Activated CD4-positive, alpha-beta T cell treated with anti-CD3 and anti-CD28 coated beads, Interleukin-2, amount 50 U/mL, for 4 hours (primary cell): Measurements from ENCODE around the gene APOBEC3C.
"Not testable (repeated sequence)": the region's sequence is repeated elsewhere in the genome, so short reads cannot be mapped to it uniquely, and the experiment has no call there.

ENCODE experiments used
- DNase-seq, 2 experiments: peaks; one replicate each; pipeline ENCODE4 v3.0.0-alpha.2; 2020

APOBEC3C gene

GRCh38 chr22:39013942-39014722 is at the start of gene APOBEC3C:
Gene APOBEC3C, plus strand, starts transcription at chr22:39014257. Its CDS starts 106 bp downstream, at chr22:39014363.
- peak; percentile 68 to 70 for DNase-seq

- DNase-seq, result no peak
Observed at GRCh38 chr22:38964306-38964705, 49.8 kb upstream of the APOBEC3C start.

GRCh38 chr22:38964989-38965388 is 49.1 kb upstream of the APOBEC3C start:
- no peak for DNase-seq

- DNase-seq, result no peak
Observed at GRCh38 chr22:38965614-38966379, 48.3 kb upstream of the APOBEC3C start.

DNA sequence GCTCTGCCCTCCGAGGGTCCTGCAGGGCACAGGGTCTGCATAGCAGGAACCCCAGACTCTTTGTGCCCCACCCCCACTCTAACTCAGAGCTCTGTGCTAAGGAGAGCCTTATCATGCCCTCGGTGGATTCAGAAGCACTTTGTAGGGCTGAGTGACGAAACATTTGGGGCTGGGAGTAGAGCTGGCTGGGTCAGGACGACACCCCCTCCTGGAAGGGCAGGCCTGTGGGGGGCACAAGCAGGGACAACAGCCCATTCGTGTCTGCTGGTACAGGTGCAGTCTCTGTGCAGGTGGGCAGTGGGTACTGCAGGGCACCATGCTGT is 47.7 kb upstream of the APOBEC3C start:
- DNase-seq, result no peak

GRCh38 chr22:38966942-38967341 is 47.1 kb upstream of the APOBEC3C start:
- no peak for DNase-seq

GRCh38 chr22:38967451-38968450 is 46.3 kb upstream of the APOBEC3C start:
- DNase-seq, result no peak

- DNase-seq, result no peak
Observed at GRCh38 chr22:38968801-38969200, 45.3 kb upstream of the APOBEC3C start.

DNA sequence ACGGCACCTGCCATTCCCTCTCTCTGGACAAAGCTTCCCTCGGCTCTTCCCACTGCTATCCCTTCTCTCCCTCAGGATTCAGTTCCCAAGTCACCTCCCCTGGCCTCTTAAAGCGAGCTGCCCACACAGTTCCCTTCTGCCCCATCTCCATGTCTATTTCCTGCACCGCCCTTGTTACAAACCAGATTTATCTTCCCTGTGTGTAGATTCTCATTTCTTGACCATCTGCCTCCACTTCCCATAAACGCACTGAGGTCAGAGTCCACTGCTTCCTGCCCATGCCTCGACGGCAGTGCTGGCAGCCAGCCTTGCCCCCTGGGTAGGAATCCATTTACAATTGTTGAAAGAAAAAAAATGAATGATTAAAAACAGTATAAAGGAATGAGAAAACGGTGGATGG is 43.5 kb upstream of the APOBEC3C start:
- DNase-seq, result no peak

DNA sequence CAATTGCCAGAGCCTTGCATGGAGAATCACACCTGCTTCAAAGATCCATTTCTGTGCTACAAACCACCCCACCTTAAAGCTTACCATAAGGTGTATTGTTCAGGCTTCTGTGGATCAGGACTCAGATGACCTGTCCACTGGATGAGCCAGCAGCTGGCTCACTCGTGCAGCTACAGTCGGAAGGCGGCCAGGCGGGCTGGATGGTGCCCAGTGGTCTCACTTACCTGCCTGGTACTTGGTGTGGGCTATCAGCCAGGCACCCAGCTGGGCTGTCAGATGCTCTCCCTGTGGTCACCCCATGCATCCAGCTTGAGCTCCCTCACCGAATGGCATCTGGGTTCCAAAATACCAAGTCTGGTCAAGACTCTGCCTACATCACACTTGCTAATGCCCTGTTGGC is 42.9 kb upstream of the APOBEC3C start:
- no peak for DNase-seq

- no peak for DNase-seq
Observed at GRCh38 chr22:38971791-38972190, 42.3 kb upstream of the APOBEC3C start.

DNA sequence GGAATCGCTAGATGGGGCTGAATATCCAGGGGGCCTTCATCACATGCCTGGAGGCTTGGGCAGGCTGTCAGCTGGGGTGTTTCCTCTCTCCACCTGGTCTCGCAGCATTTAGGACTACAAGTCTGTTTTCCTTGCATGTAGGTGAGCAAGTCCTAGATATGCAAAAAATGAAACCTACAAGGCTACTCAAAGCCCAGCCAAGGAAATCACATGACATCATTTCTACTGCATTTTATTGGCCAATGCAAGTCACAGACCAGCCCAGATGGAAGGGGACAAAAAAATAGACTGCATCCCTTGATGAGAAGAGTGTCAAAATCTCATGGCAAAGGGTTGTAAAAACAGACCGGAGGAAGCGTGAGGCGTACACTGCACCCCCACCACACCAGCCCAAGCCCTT is 41.5 kb upstream of the APOBEC3C start:
- no peak for DNase-seq

DNA sequence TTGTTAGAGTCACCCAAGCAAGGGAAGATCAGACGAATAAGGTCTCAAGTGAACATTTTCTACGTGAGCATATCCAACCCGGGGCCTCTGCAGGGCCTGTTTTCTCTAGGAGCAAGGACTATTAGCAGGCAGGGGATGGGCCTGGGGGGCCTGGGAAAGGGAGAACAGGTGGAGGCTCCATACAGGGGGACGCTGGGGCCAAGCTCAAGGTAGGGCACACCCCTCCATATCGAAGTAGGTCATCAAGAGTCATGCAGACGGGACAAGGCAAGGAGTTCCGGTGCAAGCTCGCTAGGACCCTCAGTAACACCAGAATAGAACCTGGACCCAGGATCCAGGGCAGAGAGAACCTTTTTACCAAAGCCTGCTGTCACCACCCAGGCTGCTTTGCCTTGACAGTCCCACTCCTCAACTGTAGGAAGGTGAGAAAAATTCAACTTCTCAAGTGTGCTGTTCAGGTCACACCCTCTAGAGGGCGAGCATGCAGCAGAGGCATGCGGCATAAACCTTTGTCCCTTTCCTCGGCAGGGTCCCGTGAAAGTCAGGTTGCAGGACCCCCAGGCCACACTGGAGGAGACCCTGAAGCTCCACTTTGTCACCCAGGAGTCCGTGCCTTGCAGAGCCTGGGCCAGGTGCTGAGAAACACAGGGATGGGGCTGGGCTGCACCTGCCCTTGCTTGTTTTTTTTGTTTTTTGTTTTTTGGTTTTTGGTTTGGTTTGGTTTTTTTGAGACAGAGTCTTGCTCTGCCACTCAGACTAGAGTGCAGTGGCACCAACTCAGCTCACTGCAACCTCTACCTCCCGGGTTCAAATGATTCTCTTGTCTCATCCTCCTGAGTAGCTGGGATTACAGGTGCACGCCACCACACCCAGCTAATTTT is 40.5 kb upstream of the APOBEC3C start:
- peak; percentile 26 to 31 for DNase-seq

DNA sequence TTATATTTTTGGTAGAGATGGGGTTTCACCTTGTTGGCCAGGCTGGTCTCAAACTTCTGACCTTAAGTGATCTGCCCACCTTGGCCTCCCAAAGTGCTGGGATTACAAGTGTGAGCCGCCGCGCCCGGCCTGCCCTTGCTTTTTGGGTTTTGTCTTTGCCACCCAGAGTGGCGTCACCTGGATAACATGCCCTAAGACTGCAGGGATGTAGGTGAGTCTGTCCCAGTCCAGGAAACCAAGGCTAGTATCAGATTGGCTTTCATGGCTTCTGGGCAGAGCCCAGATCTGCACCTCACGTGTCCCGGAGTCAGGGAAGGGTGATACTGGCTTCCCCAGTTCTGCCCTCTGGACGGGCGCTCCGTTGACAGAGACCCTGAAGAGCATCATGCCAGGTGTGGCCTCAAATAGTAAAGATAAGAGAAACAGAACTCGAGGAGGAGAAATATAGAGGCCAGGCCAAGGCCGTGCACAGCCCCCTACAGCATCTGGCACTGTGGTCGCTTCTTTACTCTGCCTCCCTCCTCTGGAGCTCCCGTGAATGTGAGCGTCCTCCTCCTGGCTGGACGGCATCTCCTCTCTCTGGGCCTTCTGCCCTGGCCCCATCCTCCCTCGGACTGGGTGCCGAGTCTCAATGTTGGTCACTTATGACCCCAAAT is 39.8 kb upstream of the APOBEC3C start:
- no peak for DNase-seq

DNA sequence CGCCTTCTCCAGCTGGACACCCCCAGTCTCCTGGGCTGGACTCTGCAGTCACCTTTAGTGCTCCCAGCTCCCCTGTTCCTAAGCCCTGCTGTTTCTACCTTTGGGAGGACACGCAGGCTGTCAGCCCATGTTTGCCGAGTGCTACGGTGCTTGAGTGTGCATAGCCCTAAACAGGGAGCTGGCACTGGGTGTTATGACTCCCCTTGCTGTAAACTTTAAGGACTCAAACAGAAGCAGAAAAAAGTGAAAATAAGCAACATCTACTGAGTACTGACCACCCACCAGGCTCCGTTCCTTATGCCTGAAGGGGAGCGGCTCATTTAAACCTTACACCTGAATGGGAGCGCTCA is 39.3 kb upstream of the APOBEC3C start:
- no peak for DNase-seq

- DNase-seq, result not testable (repeated sequence)
Observed at GRCh38 chr22:38977289-38977688, 36.8 kb upstream of the APOBEC3C start.

- not testable (repeated sequence) for DNase-seq
Observed at GRCh38 chr22:38980587-38980986, 33.5 kb upstream of the APOBEC3C start.

GRCh38 chr22:38981005-38981991 is 32.8 kb upstream of the APOBEC3C start:
- no peak for DNase-seq

DNA sequence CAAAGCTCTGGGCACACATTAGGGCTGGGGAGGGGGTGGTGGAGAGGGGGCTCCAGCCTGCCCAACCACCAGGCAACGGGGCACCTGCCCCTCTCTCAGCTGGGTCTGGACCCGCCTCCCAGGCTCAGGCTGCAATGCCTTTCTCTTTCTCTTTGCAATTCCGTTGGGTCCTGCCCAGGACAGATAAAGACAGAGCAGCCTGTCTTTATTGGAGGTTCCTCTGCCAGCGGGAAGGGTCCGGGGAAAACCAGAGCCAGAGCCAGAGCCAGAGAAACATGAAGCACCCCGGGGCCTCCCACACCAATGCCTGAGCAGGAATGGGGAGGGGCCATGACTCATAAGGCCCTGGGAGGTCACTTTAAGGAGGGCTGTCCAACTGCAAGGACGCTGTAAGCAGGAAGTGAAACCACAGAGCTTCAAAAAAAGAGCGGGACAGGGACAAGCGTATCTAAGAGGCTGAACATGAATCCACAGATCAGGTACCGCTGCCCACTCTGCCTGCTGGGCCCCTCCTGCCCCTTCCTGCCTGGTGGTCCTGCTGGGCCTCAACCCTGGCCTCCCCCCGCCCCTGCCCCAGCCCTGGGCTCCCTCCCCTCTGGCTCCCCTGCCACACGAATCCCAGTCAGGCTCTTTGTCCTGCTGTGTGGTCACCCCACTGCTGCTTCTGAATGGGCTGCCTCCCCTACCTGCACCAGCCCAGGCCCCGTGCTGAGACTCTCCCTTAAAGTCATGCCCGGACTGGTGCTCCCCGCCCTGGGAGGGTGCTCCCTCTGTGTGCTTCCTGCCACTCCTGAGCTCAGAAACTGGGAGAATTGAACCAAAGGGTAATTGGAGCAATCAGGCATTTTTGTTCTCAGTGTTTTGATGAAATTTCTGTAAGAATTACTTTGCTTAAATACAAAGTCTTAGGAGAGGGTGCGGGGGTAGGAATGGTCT is 31.8 kb upstream of the APOBEC3C start, which contains the start of gene APOBEC3B:
Gene APOBEC3B (plus strand): TSS at position 356 of the 936 bp plus-strand sequence. CDS start 107 bp downstream, at position 463.
- DNase-seq, result peak; percentile 17 to 30
